VCaP (cell line): ENCODE measurements around the gene OR5K2.

Experiments
- H3K27ac ChIP-seq: fragments of 450-650 bp; 2 replicates; pipeline ENCODE4 v1.5.1; 2017
- CTCF ChIP-seq: fragments of 450-650 bp; conservative IDR thresholded peaks from 2 replicates; pipeline ENCODE4 v1.5.1; 2017; ENCODE audit warnings: mild to moderate bottlenecking, moderate library complexity

The OR5K2 gene

GRCh38 chr3:98521897-98522543 lies 24.5 kb downstream of the OR5K2 start:
- peak overlapping the region; percentile 86 for H3K27ac ChIP-seq
- no peak for TF ChIP-seq CTCF

- TF ChIP-seq CTCF, result no peak
- H3K27ac ChIP-seq, result peak within 1 kb of the TSS; percentile 86
Observed at GRCh38 chr3:98522544-98523281, 25.2 kb downstream of the OR5K2 start, which contains the start of gene CLDND1. Gene CLDND1 (minus strand): TSS chr3:98522902. CDS start chr3:98521424, 1,478 bp downstream.

- TF ChIP-seq CTCF, result no peak
Observed at GRCh38 chr3:98525494-98525893, 28.0 kb downstream of the OR5K2 start.

GRCh38 chr3:98528474-98529346 lies 31.2 kb downstream of the OR5K2 start:
- no peak overlapping the region for H3K27ac ChIP-seq
- TF ChIP-seq CTCF, result no peak

More at GRCh38 chr3:98525494-98525893, 28.0 kb downstream of the OR5K2 start:
- no peak overlapping the region for H3K27ac ChIP-seq

- no peak overlapping the region for H3K27ac ChIP-seq
- no peak for TF ChIP-seq CTCF
Observed at GRCh38 chr3:98529856-98530459, 32.5 kb downstream of the OR5K2 start.

- no peak for TF ChIP-seq CTCF
Observed at GRCh38 chr3:98530676-98531075, 33.2 kb downstream of the OR5K2 start.

More at GRCh38 chr3:98530676-98531075, 33.2 kb downstream of the OR5K2 start:
- H3K27ac ChIP-seq, result no peak overlapping the region
